Measurements from ENCODE around the gene UBE2Z. TPM values are rescaled to one million over a fixed set of nuclear protein-coding genes. Genes with fewer than 3 reads are reported as not detected.

The UBE2Z gene
- total and polyA plus RNA-seq, 9 of the 15 experiments (the other 6 are each of a cell fraction or from before 2014, with no cell fraction given) = 11.8 to 89.0 (median 38.2) TPM

- TF ChIP-seq, protein P1, sequence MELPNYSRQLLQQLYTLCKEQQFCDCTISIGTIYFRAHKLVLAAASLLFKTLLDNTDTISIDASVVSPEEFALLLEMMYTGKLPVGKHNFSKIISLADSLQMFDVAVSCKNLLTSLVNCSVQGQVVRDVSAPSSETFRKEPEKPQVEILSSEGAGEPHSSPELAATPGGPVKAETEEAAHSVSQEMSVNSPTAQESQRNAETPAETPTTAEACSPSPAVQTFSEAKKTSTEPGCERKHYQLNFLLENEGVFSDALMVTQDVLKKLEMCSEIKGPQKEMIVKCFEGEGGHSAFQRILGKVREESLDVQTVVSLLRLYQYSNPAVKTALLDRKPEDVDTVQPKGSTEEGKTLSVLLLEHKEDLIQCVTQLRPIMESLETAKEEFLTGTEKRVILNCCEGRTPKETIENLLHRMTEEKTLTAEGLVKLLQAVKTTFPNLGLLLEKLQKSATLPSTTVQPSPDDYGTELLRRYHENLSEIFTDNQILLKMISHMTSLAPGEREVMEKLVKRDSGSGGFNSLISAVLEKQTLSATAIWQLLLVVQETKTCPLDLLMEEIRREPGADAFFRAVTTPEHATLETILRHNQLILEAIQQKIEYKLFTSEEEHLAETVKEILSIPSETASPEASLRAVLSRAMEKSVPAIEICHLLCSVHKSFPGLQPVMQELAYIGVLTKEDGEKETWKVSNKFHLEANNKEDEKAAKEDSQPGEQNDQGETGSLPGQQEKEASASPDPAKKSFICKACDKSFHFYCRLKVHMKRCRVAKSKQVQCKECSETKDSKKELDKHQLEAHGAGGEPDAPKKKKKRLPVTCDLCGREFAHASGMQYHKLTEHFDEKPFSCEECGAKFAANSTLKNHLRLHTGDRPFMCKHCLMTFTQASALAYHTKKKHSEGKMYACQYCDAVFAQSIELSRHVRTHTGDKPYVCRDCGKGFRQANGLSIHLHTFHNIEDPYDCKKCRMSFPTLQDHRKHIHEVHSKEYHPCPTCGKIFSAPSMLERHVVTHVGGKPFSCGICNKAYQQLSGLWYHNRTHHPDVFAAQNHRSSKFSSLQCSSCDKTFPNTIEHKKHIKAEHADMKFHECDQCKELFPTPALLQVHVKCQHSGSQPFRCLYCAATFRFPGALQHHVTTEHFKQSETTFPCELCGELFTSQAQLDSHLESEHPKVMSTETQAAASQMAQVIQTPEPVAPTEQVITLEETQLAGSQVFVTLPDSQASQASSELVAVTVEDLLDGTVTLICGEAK (IDR thresholded peaks at IDR 0.05) = peak; percentile 98
- TF ChIP-seq, protein P1 (CRISPR knock-in tag; IDR thresholded peaks at IDR 0.05) = peak; percentile 97
- TF ChIP-seq POLR2A (conservative IDR thresholded peaks at IDR 0.05) (peak; percentile 63), KDM5B (IDR thresholded peaks at IDR 0.05; ENCODE audit: insufficient replicate concordance, low read depth, low read length) (no peak), U2AF1 (optimal IDR thresholded peaks at IDR 0.05; ENCODE audit: low read depth, low read length) (no peak), PYGO2 (tag; IDR thresholded peaks at IDR 0.05) (no peak)
These were observed 20.9 kb downstream of the UBE2Z start (continued) for GRCh38 chr17:48928876-48929811.
